Small intestine (tissue), 7 donors: ENCODE data around the gene CDH7. TPM values are rescaled to one million over a fixed set of nuclear protein-coding genes. Genes with fewer than 3 reads are reported as not detected.

Experiments
- DNase-seq, 2 donors: peaks; one replicate each; pipeline versions ENCODE4 v3.0.0 to v3.0.0-alpha.2; 2013
- FAIRE-seq: peaks from 2 replicates; lab custom pipeline; 2012; peaks lifted over from hg19 to GRCh38; lab: Jason Lieb, UNC
- H3K27ac ChIP-seq, 3 donors: one replicate each; pipeline ENCODE4 v1.5.1; 2013; ENCODE audit warnings: low read length in 2 of 3, mild to moderate bottlenecking in 2 of 3, control low read depth in 1 of 3, inconsistent platforms in 1 of 3, low read depth in 1 of 3, moderate library complexity in 1 of 3
- H3K27me3 ChIP-seq, 3 donors: one replicate each; pipeline ENCODE4 v1.6.1; 2013; ENCODE audit warnings: low read length in 3 of 3, inconsistent platforms in 1 of 3; ENCODE audit not compliant: control insufficient read depth in 3 of 3, insufficient read depth in 3 of 3
- H3K36me3 ChIP-seq, 3 donors: one replicate each; pipeline ENCODE4 v1.6.1; 2013; ENCODE audit warnings: low read length in 3 of 3, inconsistent platforms in 1 of 3, low read depth in 1 of 3, mild to moderate bottlenecking in 1 of 3, moderate library complexity in 1 of 3; ENCODE audit not compliant: control insufficient read depth in 3 of 3, insufficient read depth in 2 of 3
- H3K4me1 ChIP-seq, 3 donors: one replicate each; pipeline ENCODE4 v1.6.1; 2013; ENCODE audit warnings: low read length in 2 of 3, inconsistent platforms in 1 of 3, low read depth in 1 of 3, mild to moderate bottlenecking in 1 of 3, moderate library complexity in 1 of 3; ENCODE audit not compliant: control insufficient read depth in 3 of 3, insufficient read depth in 2 of 3
- H3K4me3 ChIP-seq, 3 donors: one replicate each; pipeline ENCODE4 v1.5.1; 2013; ENCODE audit warnings: low read length in 3 of 3, control low read depth in 1 of 3, inconsistent platforms in 1 of 3, low read depth in 1 of 3, mild to moderate bottlenecking in 1 of 3, moderate library complexity in 1 of 3
- H3K9me3 ChIP-seq, 2 donors: one replicate each; pipeline ENCODE4 v1.6.1; 2013; ENCODE audit warnings: low read depth in 1 of 2, low read length in 1 of 2; ENCODE audit not compliant: control insufficient read depth in 2 of 2, insufficient read depth in 1 of 2
- WGBS, 3 donors: extraction: QIAGEN DNeasy Blood & Tissue Kit; methylation state at CpG; one replicate each; pipeline ENCODE4 v1.1.7; 2013; 5-methylcytosine and 5-hydroxymethylcytosine counted together
- polyA plus RNA-seq, 4 donors: library from polyadenylated mRNA; stranded (reverse) in 3 of 4; unstranded in 1 of 4; fragments of 200-250 nt in 3 of 4; fragments of 120-200 nt in 1 of 4; gene quantifications; one replicate each; pipeline versions ENCODE4 v1.2.1 to v1.2.3, GENCODE V29; 2013
- donor health status: healthy with polysubstance abuse.
- donor health status: control.
- donor health status: control.
- donor health status: Bipolar disorder and iron deficiency.
- donor health status: healthy.

Gene CDH7
- polyA plus RNA-seq, 4 donors = 0.01 to 0.27 TPM; not detected in 2

- DNase-seq = no peak
- FAIRE-seq = no peak
- WGBS, 3 donors = 45 to 69% (median 51%) methylated on average over 3 of the region's 3 CpGs
- no peak overlapping the region for H3K27ac ChIP-seq
- no peak overlapping the region for H3K4me3 ChIP-seq
- H3K4me1 ChIP-seq = peaks cover 0 to 3% (median 0%) of the 10 kb centered on the region in 3 donors
- no peaks in the 10 kb centered on the region for H3K9me3 ChIP-seq
- peaks cover 8 to 32% (median 10%) of the 10 kb centered on the region in 3 donors for H3K27me3 ChIP-seq
- H3K36me3 ChIP-seq = no peaks in the 10 kb centered on the region
Observed at GRCh38 chr18:65746936-65747335, 3.9 kb upstream of the CDH7 start.

GRCh38 chr18:65748321-65748720, 2.5 kb upstream of the CDH7 start:
- FAIRE-seq (no peak), DNase-seq (no peak)
- Histone ChIP-seq H3K27me3 (peaks cover 8 to 35% (median 10%) of the 10 kb centered on the region in 3 donors), H3K4me3 (no peak overlapping the region), H3K4me1 (peaks cover 0 to 3% (median 0%) of the 10 kb centered on the region in 3 donors), H3K9me3 (no peaks in the 10 kb centered on the region), H3K27ac (no peak overlapping the region), H3K36me3 (no peaks in the 10 kb centered on the region)
- 68 to 82% (median 77%) methylated on average over 2 of the region's 2 CpGs for WGBS, 3 donors

- Histone ChIP-seq H3K9me3 (no peaks in the 10 kb centered on the region), H3K4me1 (peaks cover 0 to 3% (median 0%) of the 10 kb centered on the region in 3 donors), H3K27me3 (peaks cover 8 to 35% (median 10%) of the 10 kb centered on the region in 3 donors), H3K36me3 (no peaks in the 10 kb centered on the region), H3K4me3 (peak overlapping the region in 1 of 3 donors; percentile 43), H3K27ac (no peak overlapping the region)
- 14 to 18% (median 14%) methylated on average over 8 of the region's 8 CpGs for WGBS, 3 donors
- peak in 1 of 2 donors; percentile 5 for DNase-seq
- FAIRE-seq = no peak
Observed at GRCh38 chr18:65749841-65750240, 971 bp upstream of the CDH7 start.

DNA sequence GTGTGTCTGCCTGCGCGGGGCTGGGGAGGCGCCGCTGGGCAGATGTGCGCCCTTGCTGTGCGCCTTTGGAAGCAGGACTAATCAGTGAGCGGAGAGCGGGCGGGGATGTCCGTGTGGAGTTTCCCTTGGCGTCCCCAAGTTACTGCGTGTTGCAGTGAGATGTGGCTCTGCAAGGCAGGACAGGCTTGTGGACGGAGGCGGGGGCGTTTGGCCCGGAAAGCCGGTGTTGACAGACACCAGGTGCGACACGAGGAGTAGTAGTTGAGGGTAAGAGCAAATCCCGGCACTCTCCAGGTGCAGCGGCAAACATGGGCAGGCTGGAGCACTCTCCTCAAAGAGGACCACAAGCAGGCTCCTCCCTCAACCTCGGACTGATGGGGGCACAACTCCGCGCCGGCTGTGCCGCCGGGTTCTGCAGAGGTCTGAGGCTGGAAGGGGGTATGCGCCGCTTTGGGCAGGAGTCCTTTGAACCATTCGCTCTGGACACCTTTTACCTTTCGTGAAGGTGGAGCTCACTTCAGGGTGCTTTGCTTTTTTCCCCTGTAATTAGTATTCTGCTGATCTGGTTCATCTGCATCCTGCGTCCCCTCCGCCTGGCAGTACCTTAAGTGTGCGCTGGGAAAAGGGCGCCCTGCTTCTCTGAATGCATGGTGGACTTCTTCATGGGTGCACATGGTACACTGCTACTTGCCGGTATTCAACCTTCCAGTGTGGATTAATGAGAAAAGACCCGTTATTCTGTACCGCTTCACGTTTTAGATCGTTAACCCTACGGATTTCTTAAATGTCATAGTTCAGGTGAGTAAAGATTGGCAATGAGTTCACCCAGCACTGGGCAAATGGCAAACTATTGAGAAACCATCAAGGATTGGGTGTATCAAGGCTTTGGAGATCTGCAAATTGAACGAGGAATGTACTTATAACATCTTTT, 608 bp downstream of the CDH7 start:
- Histone ChIP-seq H3K4me1 (peaks cover 0 to 3% (median 0%) of the 10 kb centered on the region in 3 donors), H3K36me3 (no peaks in the 10 kb centered on the region), H3K27me3 (peaks cover 8 to 35% (median 10%) of the 10 kb centered on the region in 3 donors), H3K27ac (no peak overlapping the region), H3K4me3 (peak overlapping the region in 1 of 3 donors; percentile 28), H3K9me3 (no peaks in the 10 kb centered on the region)
- FAIRE-seq (no peak), DNase-seq (no peak)
- 10 to 15% (median 15%) methylated on average over 39 to 42 of the region's 42 CpGs for WGBS, 3 donors

DNA sequence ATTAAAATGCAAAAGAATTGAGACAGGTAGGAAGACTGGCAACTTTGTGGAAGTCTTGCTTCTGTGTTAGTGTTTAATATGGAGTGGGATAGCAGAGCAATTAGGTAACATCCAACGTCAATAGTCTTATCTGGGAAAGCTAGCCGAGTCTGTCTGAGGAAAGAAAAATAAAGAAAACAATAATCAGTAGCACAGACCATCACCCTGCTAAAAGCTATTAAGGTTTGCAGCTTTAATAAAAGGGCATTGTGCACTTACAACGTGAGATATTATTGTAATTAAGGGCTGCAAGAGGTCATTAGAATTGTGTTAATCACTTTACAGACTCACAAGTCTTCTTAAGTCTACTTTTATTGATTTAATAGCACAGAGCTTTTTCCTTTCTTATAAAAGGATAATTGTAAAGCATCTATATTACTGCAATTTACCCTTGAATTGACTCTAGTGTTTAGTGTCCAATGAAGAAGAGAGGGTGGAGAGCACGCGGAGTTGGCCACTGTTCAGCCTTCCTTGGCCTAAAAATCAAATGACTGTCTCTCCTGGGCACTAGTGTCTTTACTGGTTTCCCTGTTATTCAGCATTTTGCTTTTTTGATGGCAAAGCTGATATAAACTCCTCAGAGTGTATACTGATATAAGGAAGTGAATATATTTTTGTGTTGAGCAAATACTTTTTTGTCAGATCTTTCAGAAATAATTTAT, 2.0 kb downstream of the CDH7 start:
- H3K4me3 ChIP-seq = no peak overlapping the region
- H3K4me1 ChIP-seq = peaks cover 0 to 3% (median 0%) of the 10 kb centered on the region in 3 donors
- peaks cover 8 to 35% (median 10%) of the 10 kb centered on the region in 3 donors for H3K27me3 ChIP-seq
- H3K36me3 ChIP-seq = no peaks in the 10 kb centered on the region
- DNase-seq (no peak), FAIRE-seq (no peak)
- no peak overlapping the region for H3K27ac ChIP-seq
- no peaks in the 10 kb centered on the region for H3K9me3 ChIP-seq
- 33 to 58% (median 55%) methylated on average over 5 of the region's 5 CpGs for WGBS, 3 donors

- 2 to 11% (median 2%) methylated on average over 2 of the region's 2 CpGs for WGBS, 3 donors
Observed at GRCh38 chr18:65753520-65753919, 2.7 kb downstream of the CDH7 start.

DNA sequence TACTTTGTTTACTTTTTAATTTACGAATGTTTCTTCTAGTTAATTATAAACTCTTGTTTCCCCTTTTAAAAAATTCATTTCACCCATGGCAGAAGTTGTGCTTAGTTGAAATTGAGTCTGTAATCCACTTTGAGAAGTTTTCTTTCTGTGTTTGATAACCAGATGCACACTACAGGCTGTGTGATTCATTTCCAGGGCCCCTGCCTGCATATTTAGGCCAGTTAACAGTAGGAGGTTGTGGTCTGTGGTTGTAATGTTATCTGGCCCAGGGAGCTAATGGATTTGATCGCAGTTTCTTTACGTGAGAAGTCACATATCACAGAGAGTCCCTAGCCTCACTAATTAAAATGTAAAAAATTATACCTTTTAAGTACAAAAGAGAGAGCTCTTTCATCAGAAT, 3.3 kb downstream of the CDH7 start:
- no peak overlapping the region for H3K4me3 ChIP-seq
- H3K27me3 ChIP-seq = peaks cover 8 to 26% (median 10%) of the 10 kb centered on the region in 3 donors
- H3K27ac ChIP-seq = no peak overlapping the region
- H3K36me3 ChIP-seq = no peaks in the 10 kb centered on the region
- FAIRE-seq (no peak), DNase-seq (no peak)
- H3K9me3 ChIP-seq = no peaks in the 10 kb centered on the region
- 40 to 42% (median 42%) methylated on average over 3 of the region's 3 CpGs for WGBS, 3 donors
- peaks cover 0 to 3% (median 0%) of the 10 kb centered on the region in 3 donors for H3K4me1 ChIP-seq

More at GRCh38 chr18:65753520-65753919, 2.7 kb downstream of the CDH7 start:
- H3K27ac ChIP-seq = no peak overlapping the region
- H3K9me3 ChIP-seq = no peaks in the 10 kb centered on the region
- peaks cover 0 to 3% (median 0%) of the 10 kb centered on the region in 3 donors for H3K4me1 ChIP-seq
- FAIRE-seq = no peak
- H3K4me3 ChIP-seq = no peak overlapping the region
- peak; percentile 7 to 54 for DNase-seq
- H3K27me3 ChIP-seq = peaks cover 8 to 31% (median 10%) of the 10 kb centered on the region in 3 donors
- H3K36me3 ChIP-seq = no peaks in the 10 kb centered on the region

DNA sequence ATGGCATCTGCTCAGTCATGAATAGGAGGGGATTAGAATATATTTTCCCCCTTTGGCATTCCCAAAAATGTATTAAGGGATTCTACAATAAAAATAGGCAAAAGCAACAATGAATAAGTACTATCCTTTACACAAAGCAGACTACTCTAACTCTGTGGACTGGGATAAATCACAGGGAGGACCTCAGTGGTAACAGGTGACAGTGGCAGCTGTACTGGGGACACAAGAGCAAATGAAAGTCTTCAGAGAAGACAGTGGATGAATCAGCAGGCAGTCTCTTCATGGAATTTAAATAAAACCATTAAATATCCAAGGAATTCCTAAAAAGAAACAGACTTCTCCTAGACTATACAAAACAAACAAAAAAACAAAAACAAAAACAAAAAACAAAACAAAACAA, 4.8 kb downstream of the CDH7 start:
- Histone ChIP-seq H3K36me3 (no peaks in the 10 kb centered on the region), H3K4me3 (no peak overlapping the region), H3K4me1 (no peaks in the 10 kb centered on the region), H3K27ac (no peak overlapping the region), H3K9me3 (no peaks in the 10 kb centered on the region), H3K27me3 (peaks cover 5 to 13% (median 7%) of the 10 kb centered on the region in 3 donors)
- DNase-seq (no peak), FAIRE-seq (no peak)
